BJ (cell line): ENCODE measurements around the gene PRRC1. TPM values are rescaled to one million over a fixed set of nuclear protein-coding genes. Genes with fewer than 3 reads are reported as not detected.

Experiments used
- CTCF ChIA-PET: fragments of 350-600 bp; formaldehyde crosslinking; extraction: SDS; loops from one replicate; lab custom pipeline; 2021; ENCODE audit warnings: antibody characterized with exemption, inconsistent platforms; lab: Yijun Ruan, JAX
- POLR2A ChIA-PET: fragments of 300-600 bp; sonication (Branson Sonifier 250); formaldehyde crosslinking; extraction: SDS; loops from one replicate; lab custom pipeline; 2021; ENCODE audit warnings: antibody characterized with exemption; lab: Charles Lee
- DNase-seq: peaks from one replicate; pipeline ENCODE4 v3.0.0-alpha.2; 2011; ENCODE audit warnings: low read depth
- H3K27me3 ChIP-seq: 2 replicates; pipeline ENCODE4 v1.6.0; 2011; ENCODE audit warnings: low read length; ENCODE audit not compliant: control insufficient read depth, insufficient read depth
- H3K36me3 ChIP-seq: 2 replicates; pipeline ENCODE4 v1.5.1; 2011; ENCODE audit warnings: low read length; ENCODE audit not compliant: control insufficient read depth, insufficient read depth
- H3K4me3 ChIP-seq: 2 replicates; pipeline ENCODE4 v1.5.1; 2011; ENCODE audit warnings: low read depth, mild to moderate bottlenecking, control low read depth, low read length
- CTCF ChIP-seq: IDR thresholded peaks from 2 replicates; pipeline ENCODE4 v1.5.1; 2011; ENCODE audit warnings: low read depth, mild to moderate bottlenecking, control low read depth, inconsistent platforms, low read length, moderate library complexity; ENCODE audit not compliant: insufficient read depth
- polyA minus RNA-seq: library from RNA; depleted of rRNA, polyadenylated mRNA; stranded (reverse); fragments of >200 nt; gene quantifications from 2 replicates; pipeline ENCODE4 v1.2.3, GENCODE V29; 2011; rRNA and poly(A)+ RNA removed
- polyA plus RNA-seq: library from polyadenylated mRNA; depleted of rRNA; stranded (reverse); fragments of >200 nt; gene quantifications from 2 replicates; pipeline ENCODE4 v1.2.3, GENCODE V29; 2011; rRNA removed

The PRRC1 gene
- polyA plus RNA-seq (71.3 and 84.0 TPM in 2 replicates), polyA minus RNA-seq (69.9 and 92.2 TPM in 2 replicates)

- POLR2A ChIA-PET, result interaction anchor here (0.5 kb wide), 1 partner anchor 424 kb away, joined by 4 read pairs; no protein-coding TSS in a partner anchor
Measured at GRCh38 chr5:127517480-127518318, at the start of gene PRRC1. Gene PRRC1 (plus strand): TSS chr5:127517640. CDS start chr5:127523480, 5,840 bp downstream.

GRCh38 chr5:127471211-127471610, 46.2 kb upstream of the PRRC1 start:
- no peak for TF ChIP-seq CTCF
- 0 out of 2 replicates have a peak, but pooled peaks cover 3% of the 10 kb centered on the region for H3K27me3 ChIP-seq
- ChIA-PET POLR2A (no interaction called here), CTCF (interaction anchor here (0.7 to 2.6 kb wide), 2 partner anchors 21 to 1988 kb away, joined by 3 to 15 read pairs; no protein-coding TSS in a partner anchor)
- DNase-seq, result no peak
- no peaks in the 10 kb centered on the region for H3K36me3 ChIP-seq
- H3K4me3 ChIP-seq, result no peak overlapping the region

More at GRCh38 chr5:127517480-127518318, at the start of gene PRRC1:
- peak; percentile 19 for DNase-seq
- H3K36me3 ChIP-seq, result no peaks in the 10 kb centered on the region; the same call in 1 of the 2 replicates
- no peak for TF ChIP-seq CTCF
- CTCF ChIA-PET, result interaction anchor here (0.7 to 1.2 kb wide), 2 partner anchors 11 to 14 kb away, joined by 3 read pairs; no protein-coding TSS in a partner anchor
- peak within 1 kb of the TSS; percentile 97 for H3K4me3 ChIP-seq
- no peaks in the 10 kb centered on the region; the same call in 1 of the 2 replicates for H3K27me3 ChIP-seq

DNA sequence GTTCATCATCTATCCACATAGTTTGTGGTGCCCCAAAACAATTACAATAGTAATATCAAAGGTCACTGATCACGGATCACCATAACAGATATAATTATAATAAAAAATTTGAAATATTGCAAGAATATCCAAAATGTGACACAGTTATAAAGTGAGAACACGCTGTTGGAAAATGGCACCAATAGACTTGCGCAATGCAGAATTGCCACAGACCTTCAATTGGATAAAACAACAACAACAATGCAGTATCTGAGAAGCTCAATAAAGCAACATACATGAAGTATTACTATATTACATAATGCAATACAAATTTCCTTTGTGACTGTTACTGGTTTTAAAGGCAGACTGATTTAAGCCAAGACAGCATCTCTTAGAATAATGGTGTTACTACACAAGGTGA, 44.7 kb upstream of the PRRC1 start:
- DNase-seq, result no peak
- no peak for TF ChIP-seq CTCF
- Histone ChIP-seq H3K4me3 (no peak overlapping the region), H3K27me3 (0 out of 2 replicates have a peak, but pooled peaks cover 3% of the 10 kb centered on the region), H3K36me3 (no peaks in the 10 kb centered on the region)
- ChIA-PET POLR2A (no interaction called here), CTCF (interaction anchor here (2.6 kb wide), 1 partner anchor 19 kb away, joined by 15 read pairs; no protein-coding TSS in a partner anchor)

DNA sequence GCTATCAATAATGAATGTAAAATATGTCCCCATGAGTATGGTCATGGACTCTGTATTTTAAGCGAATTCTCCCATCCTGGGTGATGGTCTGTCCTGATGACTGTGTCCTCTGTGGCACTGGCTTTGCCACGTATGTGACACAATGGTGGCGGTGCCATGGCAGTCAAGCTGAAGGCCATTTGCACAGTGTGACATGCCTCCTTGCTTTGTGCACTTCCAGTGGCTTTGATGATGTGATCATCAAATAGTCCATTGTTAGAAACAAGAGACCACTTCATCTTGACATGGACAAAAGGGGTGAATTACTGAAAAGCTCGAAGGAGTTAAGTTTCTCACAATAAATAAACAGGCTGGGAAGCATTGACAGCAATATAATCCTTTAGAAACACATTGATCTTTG, 31.0 kb upstream of the PRRC1 start:
- DNase-seq, result no peak
- ChIA-PET CTCF (no interaction called here), POLR2A (no interaction called here)
- Histone ChIP-seq H3K36me3 (no peaks in the 10 kb centered on the region), H3K4me3 (no peak overlapping the region), H3K27me3 (peaks cover 6% of the 10 kb centered on the region)
- no peak for TF ChIP-seq CTCF
